Measurements from ENCODE around the gene TMEM43.

Gene TMEM43

DNA sequence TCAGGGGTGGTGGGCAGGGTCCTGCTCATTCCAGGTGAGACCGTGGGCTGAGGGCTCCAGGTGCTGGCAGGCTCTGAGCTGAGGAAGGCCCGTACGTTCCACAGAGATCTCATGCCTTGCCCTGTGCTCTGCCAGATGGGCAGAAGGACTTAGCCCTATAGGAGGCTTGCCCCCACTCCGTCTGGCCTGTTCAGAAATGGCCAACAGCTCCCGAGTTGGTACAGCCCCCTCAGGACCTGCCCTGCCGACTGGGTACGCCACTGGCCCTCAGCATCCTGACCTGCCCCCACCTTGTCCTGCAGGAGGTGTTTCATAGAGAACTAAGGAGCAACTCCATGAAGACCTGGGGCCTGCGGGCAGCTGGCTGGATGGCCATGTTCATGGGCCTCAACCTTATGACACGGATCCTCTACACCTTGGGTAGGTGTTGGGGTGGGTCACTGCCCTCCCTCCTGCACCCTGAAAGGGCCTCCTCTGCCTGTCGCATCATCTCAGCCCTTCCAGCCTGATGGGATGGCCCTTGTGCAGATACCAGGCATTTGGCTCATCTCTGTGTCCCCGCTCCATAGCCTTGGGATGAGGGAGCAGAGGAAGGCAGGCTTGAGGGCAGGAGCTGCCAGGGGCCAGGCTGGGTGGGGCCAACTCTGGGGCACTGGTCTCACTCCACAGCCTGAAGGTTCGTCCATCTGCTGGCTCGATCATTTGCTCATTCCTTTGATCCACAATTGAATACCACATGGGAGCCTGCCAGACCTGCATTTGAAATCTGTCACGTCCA lies 14.2 kb downstream of the TMEM43 start:
- DNase-seq, result no peak

DNA sequence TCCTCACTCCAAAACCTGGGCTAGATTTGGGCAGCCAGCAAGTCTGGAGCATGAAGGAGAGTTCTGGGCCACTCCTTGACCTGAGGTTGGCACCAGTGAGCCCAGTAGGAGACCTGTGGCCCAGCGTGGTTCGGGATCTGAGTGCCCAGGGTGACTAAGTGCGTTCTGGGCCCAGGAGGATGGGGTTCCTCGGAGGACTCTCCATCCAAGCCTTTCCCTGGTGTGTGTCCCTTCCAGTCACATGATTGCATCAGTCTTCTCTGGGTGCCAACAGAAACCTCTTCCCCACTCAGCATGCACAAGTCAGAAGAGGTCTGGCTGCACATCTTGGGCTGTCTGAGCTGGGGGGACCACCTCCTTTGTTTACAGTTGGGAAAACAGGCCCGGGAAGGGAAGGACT lies 14.9 kb downstream of the TMEM43 start:
- DNase-seq, result no peak

DNA sequence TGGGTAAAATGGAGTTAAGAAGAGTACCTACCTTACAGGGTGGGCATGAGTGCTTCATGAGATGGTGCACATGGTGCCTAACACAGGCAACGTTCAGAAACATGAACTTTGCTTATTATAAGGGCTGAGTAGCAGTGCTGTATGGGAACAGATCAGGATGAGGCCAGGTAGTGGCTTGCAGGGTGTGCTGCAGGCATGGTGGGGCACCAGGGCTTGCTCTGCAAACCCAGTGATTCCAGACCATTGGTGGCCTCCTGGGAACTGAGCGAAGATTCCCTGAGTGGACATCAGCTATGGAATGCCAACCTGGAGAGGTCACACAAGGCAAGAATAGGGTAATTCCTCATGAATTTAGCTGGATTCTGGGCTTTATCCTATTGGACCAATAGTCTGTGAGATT lies 15.8 kb downstream of the TMEM43 start:
- DNase-seq, result no peak

DNA sequence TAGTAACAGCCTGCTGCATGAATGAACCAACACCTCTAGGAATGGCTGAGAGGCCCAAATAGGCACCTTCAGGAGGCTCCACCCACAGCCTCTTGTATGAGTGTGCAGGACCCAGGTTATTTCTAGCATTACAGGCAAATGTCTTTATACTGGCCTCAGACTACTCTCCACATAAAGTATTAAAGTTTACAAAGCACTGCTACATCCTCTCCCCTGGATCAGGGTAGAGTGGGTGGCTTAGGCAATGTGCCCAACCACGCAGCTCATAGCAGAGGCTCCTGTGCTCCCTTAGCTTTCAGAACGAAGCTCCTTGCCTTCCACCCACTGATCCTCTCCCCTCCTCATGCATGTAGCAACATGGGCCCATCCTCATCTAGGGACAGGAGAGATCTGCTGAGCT lies 16.3 kb downstream of the TMEM43 start:
- DNase-seq, result no peak

GRCh38 chr3:14141602-14142341 lies 16.9 kb downstream of the TMEM43 start:
- DNase-seq, result no peak

GRCh38 chr3:14142567-14143270 lies 17.9 kb downstream of the TMEM43 start:
- DNase-seq, result no peak

DNA sequence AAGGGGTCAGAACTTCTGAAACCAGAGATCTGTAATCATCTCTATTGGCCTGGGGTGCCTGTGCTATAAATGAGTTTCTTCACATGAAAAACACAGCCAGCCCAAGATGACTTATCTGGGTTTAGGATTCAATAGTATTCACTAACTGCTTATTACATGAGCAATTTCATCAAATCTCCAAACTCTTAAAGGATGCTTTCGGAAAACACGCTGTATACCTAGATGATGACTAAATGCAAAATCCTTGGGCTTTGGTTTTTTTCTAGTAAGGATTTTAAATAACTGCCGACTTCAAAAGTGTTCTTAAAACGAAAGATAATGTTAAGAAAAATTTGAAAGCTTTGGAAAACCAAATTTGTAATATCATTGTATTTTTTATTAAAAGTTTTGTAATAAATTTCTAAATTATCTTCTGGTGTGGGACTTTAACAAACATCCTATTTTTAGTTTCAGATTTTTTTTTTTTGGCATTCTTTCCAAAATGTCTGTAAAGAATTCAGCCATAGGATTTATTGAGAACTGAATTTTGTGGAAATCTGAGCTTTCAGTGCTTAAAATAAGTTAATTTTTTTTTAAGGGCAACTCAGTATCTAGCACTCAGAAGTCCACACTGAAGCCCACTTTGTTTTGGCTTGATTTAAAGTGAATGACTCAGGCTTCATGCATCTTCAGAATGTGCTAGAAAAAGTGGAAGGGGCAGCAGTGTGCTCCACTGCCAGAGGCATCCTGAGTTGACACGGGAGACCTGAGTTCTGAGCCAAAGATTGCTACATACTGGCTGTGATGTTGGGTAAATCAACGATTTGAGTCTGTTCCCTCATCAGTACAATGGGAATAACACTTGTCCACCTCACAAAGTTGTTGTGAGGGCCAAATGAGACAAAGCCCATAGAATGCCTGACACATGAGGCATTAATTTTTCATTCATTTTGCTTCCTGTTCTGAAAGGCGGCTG lies 18.7 kb downstream of the TMEM43 start:
- no peak for DNase-seq

DNA sequence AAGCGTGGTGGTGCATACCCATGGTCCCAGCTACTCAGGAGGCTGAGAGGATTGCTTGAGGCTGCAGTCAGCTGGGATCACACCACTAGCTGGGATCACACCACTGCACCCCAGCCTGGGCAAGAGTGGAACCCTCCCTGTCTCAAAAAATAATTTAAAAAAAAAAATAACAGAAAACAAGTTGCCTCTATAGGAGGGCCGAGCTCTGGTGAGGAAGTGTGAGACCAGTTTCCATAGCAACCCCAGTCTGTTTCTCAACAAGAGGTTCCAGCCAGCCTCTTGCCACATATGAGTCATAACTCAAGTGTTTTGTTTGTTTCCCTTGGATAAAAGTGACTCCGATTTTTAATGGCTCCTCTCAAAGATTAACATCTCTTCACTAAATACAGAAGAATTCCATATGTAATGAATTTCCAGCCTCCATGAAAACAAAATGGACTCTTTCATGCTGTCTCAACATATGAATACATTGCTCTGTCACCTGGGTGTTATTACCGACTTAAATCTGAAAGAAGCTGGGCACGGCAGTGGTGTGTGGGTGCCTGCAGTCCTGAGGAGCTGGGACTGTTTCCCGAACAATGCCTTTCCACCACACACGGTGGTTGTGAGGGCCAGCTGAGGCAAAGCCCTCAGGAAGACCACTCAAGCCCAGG lies 19.7 kb downstream of the TMEM43 start:
- DNase-seq, result peak; percentile 55

GRCh38 chr3:14145236-14145635 lies 20.4 kb downstream of the TMEM43 start:
- no peak for DNase-seq

- DNase-seq, result no peak
Observed at GRCh38 chr3:14145670-14146380, 21.0 kb downstream of the TMEM43 start.

DNA sequence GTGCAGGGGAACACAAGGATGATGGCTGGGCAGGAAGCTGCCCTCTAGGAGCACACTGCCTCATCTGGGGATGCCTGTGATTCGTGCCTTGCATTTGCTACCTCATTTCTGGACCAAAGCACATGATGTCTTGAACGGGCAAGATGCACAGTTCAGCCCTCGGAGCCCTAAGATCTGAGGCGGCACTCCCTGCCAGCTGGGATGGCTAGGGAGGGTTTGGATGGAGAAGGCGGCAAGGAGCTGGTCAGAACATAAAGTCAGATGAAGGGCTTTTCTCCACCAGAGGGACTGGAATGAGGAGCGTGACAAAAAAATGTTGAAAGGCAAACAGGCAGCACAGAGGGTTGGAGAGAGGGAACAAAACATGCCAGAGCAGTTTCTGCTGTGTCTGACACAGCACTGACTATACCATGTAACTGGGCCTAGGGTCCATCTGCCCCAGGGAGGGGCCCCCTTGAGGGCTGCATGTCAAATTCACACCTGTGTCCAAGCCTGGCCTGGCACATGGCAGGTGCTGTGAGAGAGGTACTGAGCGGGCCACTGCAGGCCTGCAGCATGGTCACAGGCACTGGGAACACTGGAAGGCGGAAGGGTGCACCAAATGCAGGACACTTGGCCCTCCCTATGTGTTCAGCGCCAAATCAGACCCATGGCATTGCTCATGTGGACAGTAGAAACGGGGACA lies 21.7 kb downstream of the TMEM43 start:
- no peak for DNase-seq

GRCh38 chr3:14147066-14147435 lies 22.2 kb downstream of the TMEM43 start:
- DNase-seq, result no peak

- no peak for DNase-seq
Observed at GRCh38 chr3:14147617-14148016, 22.8 kb downstream of the TMEM43 start.

- DNase-seq, result no peak
Observed at GRCh38 chr3:14148041-14148985, 23.5 kb downstream of the TMEM43 start.

DNA sequence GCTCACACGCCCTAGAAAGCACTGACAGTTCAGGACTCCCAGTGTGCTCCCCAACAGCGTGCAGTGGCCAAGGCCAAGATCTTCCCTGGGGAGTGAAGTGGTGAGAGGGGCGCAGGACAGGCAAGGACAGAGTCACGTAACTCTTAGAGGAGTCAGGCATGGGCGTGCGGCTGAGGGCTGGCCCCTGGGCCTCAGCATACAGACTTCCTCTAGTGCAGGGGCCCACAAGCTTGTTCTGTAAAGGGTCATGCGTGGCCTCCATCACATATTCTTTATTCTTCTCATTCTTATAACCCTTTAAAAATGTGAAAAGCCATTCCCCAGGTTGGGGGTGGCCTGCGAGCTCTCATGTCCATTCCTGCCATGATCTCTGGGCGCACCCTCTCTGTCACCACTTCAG lies 25.2 kb downstream of the TMEM43 start:
- DNase-seq, result no peak

DNA sequence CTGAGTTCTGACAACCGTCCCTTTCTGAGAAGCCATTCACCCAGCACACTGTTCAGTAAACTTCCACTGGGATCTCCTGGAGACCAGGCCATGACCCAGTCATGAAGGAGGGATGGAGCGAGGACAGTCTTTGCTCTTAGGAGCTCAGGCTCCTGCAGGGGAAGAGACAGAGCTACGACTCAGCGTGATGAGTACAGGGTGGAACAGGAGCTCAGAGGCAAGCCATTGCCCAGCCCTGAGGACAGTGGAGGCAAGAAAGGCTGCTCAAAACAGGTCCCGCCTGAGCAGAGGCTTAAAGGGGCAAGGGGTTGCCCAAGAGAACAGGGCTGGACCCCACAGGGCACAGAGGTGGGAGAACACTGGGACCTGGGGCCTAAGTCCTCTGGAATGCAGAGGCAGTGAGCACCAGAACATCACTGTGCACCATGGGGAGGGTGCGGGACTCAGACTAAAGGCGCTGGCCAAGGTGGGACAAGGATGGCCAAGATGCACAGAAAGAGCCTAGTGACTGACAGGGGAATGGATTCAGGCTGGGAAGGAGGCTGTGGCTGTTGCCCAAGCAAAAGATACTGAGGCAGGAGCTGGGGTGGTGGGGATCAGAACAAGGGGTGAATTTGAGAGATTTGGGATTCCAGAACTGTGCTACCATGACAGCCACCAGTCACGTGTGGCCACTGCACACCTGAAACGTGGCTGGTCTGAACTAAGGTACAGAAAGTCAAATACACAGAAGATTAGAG lies 25.8 kb downstream of the TMEM43 start:
- DNase-seq, result no peak

- DNase-seq, result no peak
Observed at GRCh38 chr3:14151471-14152083, 26.7 kb downstream of the TMEM43 start.

GRCh38 chr3:14152233-14152962 lies 27.5 kb downstream of the TMEM43 start:
- no peak for DNase-seq

All from KG1 (cell line).